ENCODE measurements around the gene LVRN.

LVRN gene

DNA sequence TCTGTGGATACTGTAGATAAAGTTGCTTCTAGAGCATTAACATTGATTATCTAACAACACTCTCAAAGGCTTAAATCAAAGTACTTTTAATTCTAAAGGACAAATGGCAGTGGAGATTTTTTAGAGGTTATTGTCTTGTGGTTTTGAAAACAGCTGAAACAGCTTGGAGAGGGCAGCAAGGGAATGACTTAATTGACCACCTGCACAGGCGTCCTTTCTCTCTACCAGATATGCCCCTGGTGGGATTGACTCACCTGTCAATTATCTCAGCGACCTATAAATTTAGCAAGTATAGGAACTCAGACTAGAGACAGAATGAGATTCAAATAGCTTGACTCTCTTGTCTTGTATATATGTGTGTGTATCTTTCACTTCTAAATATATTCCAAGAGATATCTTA is 83.5 kb downstream of the LVRN start:
- Histone ChIP-seq H3K9ac (ENCODE audit: low read depth in 1 of 2, low read length in 2 of 2) (no peak overlapping the region), H3K27ac (ENCODE audit: low read depth in 2 of 2, low read length in 2 of 2) (no peak overlapping the region), H3K27me3 (ENCODE audit: control insufficient read depth in 2 of 2, insufficient read depth in 2 of 2, low read length in 2 of 2) (peaks cover 0 to 4% of the 10 kb centered on the region in 2 donors), H3K4me1 (ENCODE audit: control insufficient read depth in 2 of 2, insufficient read depth in 2 of 2, low read length in 2 of 2) (no peaks in the 10 kb centered on the region), H3K36me3 (ENCODE audit: control insufficient read depth in 2 of 2, insufficient read depth in 2 of 2, low read length in 2 of 2) (no peaks in the 10 kb centered on the region), H3K9me3 (ENCODE audit: control insufficient read depth in 2 of 2, low read length in 2 of 2) (no peaks in the 10 kb centered on the region), H3K4me3 (ENCODE audit: low read length in 2 of 2) (no peak overlapping the region)

DNA sequence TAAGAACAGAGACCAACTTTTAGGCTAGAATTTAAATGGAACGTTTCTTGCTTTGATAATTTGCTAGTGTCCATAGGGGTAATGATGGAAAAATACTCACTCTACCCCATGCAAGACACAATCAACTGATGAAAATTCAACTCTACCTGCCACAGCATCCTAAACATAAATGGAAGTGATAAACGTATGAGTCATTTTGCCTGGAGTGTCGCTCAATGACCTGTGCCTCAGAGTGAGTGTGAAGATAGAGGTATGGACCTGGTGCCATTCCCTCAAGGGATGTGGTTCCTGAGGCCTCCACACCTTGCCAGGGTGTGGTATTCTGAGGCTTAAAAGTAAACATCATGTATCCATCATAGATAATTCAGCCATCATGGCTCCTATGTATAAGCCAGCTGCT is 84.0 kb downstream of the LVRN start:
- Histone ChIP-seq H3K36me3 (ENCODE audit: control insufficient read depth in 2 of 2, insufficient read depth in 2 of 2, low read length in 2 of 2) (no peaks in the 10 kb centered on the region), H3K9ac (ENCODE audit: low read depth in 1 of 2, low read length in 2 of 2) (no peak overlapping the region), H3K9me3 (ENCODE audit: control insufficient read depth in 2 of 2, low read length in 2 of 2) (no peaks in the 10 kb centered on the region), H3K4me3 (ENCODE audit: low read length in 2 of 2) (no peak overlapping the region), H3K27ac (ENCODE audit: low read depth in 2 of 2, low read length in 2 of 2) (no peak overlapping the region), H3K27me3 (ENCODE audit: control insufficient read depth in 2 of 2, insufficient read depth in 2 of 2, low read length in 2 of 2) (peaks cover 0 to 4% of the 10 kb centered on the region in 2 donors), H3K4me1 (ENCODE audit: control insufficient read depth in 2 of 2, insufficient read depth in 2 of 2, low read length in 2 of 2) (no peaks in the 10 kb centered on the region)

DNA sequence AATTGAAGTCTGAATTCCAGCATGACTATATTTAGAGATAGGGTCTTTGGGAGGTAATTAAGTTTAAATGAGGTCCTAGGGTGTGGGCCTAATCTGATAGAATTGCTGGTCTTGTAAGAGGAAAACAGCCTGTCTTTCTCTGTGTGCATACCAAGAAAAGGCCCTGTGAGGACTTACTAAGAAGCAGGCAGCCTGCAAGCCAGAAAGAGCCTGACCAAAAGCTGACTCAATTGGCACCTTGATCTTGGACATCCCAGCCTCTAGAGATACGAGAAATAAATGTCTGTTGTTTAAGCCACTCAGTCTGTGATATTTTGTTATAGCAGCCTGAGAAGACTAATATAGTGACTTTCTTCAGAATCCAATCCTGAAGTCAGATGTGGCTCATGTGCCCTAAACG is 84.5 kb downstream of the LVRN start:
- H3K9me3 ChIP-seq (ENCODE audit: control insufficient read depth in 2 of 2, low read length in 2 of 2) = no peaks in the 10 kb centered on the region
- no peak overlapping the region for H3K9ac ChIP-seq (ENCODE audit: low read depth in 1 of 2, low read length in 2 of 2)
- no peaks in the 10 kb centered on the region for H3K36me3 ChIP-seq (ENCODE audit: control insufficient read depth in 2 of 2, insufficient read depth in 2 of 2, low read length in 2 of 2)
- H3K4me1 ChIP-seq (ENCODE audit: control insufficient read depth in 2 of 2, insufficient read depth in 2 of 2, low read length in 2 of 2) = no peaks in the 10 kb centered on the region
- no peak overlapping the region for H3K4me3 ChIP-seq (ENCODE audit: low read length in 2 of 2)
- no peak overlapping the region for H3K27ac ChIP-seq (ENCODE audit: low read depth in 2 of 2, low read length in 2 of 2)
- peaks cover 0 to 4% of the 10 kb centered on the region in 2 donors for H3K27me3 ChIP-seq (ENCODE audit: control insufficient read depth in 2 of 2, insufficient read depth in 2 of 2, low read length in 2 of 2)

DNA sequence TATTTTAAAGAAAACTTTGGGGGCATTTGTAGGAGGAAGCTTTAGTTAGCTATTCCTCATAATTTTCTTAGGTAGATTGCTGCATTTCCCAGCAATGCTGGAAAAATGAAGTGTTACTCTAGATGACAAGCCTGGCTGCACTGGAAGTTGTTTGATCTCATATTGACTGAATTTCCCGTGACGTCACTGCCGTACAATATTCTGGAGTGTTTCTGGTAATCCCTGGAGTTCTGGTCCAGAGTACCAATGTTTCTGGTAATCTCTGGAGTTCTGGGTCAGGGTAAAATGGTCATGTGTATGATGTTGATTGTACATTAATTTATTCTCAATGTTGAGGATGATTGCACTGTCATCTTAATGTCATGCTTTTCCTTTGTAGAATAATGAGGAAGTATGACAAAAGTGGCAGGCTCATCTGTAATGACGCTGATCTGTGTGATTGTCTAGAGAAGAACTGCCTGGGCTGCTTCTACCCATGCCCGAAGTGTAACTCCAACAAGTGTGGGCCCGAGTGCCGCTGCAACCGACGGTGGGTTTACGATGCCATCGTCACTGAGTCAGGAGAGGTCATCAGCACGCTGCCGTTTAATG is 96.2 kb downstream of the LVRN start:
- H3K4me1 ChIP-seq (ENCODE audit: control insufficient read depth in 2 of 2, insufficient read depth in 2 of 2, low read length in 2 of 2) = no peaks in the 10 kb centered on the region
- H3K27me3 ChIP-seq (ENCODE audit: control insufficient read depth in 2 of 2, insufficient read depth in 2 of 2, low read length in 2 of 2) = no peaks in the 10 kb centered on the region
- no peak overlapping the region for H3K4me3 ChIP-seq (ENCODE audit: low read length in 2 of 2)
- H3K9ac ChIP-seq (ENCODE audit: low read depth in 1 of 2, low read length in 2 of 2) = no peak overlapping the region
- no peaks in the 10 kb centered on the region for H3K36me3 ChIP-seq (ENCODE audit: control insufficient read depth in 2 of 2, insufficient read depth in 2 of 2, low read length in 2 of 2)
- H3K9me3 ChIP-seq (ENCODE audit: control insufficient read depth in 2 of 2, low read length in 2 of 2) = no peaks in the 10 kb centered on the region
- H3K27ac ChIP-seq (ENCODE audit: low read depth in 2 of 2, low read length in 2 of 2) = no peak overlapping the region

DNA sequence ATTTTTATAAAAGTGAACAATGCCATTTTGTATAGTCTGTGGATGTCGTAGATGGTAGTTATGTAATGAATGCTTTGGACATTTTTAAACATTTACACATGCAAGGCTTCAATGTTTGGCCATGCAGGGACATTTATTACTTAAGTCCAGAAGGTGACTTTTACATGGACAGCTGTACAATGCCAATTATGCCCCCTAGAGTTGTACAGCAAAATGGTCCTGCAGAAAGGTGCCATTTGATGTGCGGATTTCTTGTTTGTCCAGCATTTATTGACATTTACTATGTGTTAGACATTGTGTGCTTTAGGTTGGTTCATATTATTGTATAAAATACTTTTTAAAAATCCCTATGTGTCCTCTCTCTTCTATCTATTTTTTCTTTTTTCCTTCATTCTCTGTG is 100.1 kb downstream of the LVRN start:
- Histone ChIP-seq H3K4me3 (ENCODE audit: low read length in 2 of 2) (no peak overlapping the region), H3K36me3 (ENCODE audit: control insufficient read depth in 2 of 2, insufficient read depth in 2 of 2, low read length in 2 of 2) (no peaks in the 10 kb centered on the region), H3K27me3 (ENCODE audit: control insufficient read depth in 2 of 2, insufficient read depth in 2 of 2, low read length in 2 of 2) (peaks cover 0 to 4% of the 10 kb centered on the region in 2 donors), H3K9ac (ENCODE audit: low read depth in 1 of 2, low read length in 2 of 2) (no peak overlapping the region), H3K27ac (ENCODE audit: low read depth in 2 of 2, low read length in 2 of 2) (no peak overlapping the region), H3K4me1 (ENCODE audit: control insufficient read depth in 2 of 2, insufficient read depth in 2 of 2, low read length in 2 of 2) (no peaks in the 10 kb centered on the region), H3K9me3 (ENCODE audit: control insufficient read depth in 2 of 2, low read length in 2 of 2) (no peaks in the 10 kb centered on the region)

DNA sequence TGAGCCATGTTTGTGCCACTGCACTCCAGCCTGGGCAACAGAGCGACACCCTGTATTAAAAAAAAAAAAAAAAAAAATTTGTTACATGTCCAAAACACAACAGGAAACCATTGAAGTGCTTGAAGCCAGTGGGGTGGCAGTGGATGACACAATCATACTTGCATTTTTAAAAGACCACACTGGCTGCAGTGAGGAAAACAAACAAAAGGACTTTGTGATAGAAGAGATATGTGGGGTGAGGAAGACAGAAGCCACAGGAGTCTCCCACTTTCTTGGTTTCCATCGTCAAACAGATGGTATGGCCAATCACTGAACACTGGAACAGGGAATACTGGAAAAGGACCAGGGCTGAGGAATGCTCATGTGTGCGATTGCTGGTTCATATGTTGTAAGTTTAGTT is 101.7 kb downstream of the LVRN start:
- Histone ChIP-seq H3K9ac (ENCODE audit: low read depth in 1 of 2, low read length in 2 of 2) (no peak overlapping the region), H3K9me3 (ENCODE audit: control insufficient read depth in 2 of 2, low read length in 2 of 2) (no peaks in the 10 kb centered on the region), H3K36me3 (ENCODE audit: control insufficient read depth in 2 of 2, insufficient read depth in 2 of 2, low read length in 2 of 2) (no peaks in the 10 kb centered on the region), H3K4me1 (ENCODE audit: control insufficient read depth in 2 of 2, insufficient read depth in 2 of 2, low read length in 2 of 2) (no peaks in the 10 kb centered on the region), H3K27ac (ENCODE audit: low read depth in 2 of 2, low read length in 2 of 2) (no peak overlapping the region), H3K27me3 (ENCODE audit: control insufficient read depth in 2 of 2, insufficient read depth in 2 of 2, low read length in 2 of 2) (peaks cover 0 to 4% of the 10 kb centered on the region in 2 donors), H3K4me3 (ENCODE audit: low read length in 2 of 2) (no peak overlapping the region)

DNA sequence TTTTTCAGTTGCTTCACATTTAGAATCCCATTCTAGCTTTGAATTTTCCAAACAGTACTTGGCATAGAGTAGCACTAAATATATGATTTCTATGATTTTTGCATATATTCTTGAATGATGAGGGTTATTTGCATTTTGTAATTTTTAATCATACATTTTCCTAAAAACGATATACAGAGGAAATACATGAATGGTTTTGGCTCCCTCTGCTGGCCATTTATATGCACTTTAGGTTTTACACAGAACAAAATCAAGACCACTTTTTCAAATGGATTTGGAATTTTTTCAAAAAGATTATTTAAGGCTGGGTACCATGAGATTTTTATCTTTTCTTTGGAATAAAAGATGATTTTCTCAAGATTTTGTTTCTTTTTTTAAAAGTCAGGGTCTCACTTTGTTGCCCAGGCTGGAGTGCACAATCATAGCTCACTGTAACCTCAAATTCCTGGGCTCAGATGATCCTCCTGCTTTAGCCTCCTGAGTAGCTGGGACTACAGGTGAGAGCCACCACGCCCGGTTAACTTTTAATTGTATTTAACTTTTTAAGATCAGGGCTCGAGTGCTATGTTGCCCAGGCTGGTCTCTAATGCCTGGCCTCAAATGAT is 105.9 kb downstream of the LVRN start:
- Histone ChIP-seq H3K4me1 (ENCODE audit: control insufficient read depth in 2 of 2, insufficient read depth in 2 of 2, low read length in 2 of 2) (no peaks in the 10 kb centered on the region), H3K36me3 (ENCODE audit: control insufficient read depth in 2 of 2, insufficient read depth in 2 of 2, low read length in 2 of 2) (no peaks in the 10 kb centered on the region), H3K4me3 (ENCODE audit: low read length in 2 of 2) (no peak overlapping the region), H3K27me3 (ENCODE audit: control insufficient read depth in 2 of 2, insufficient read depth in 2 of 2, low read length in 2 of 2) (peaks cover 3 to 4% of the 10 kb centered on the region in 2 donors), H3K9me3 (ENCODE audit: control insufficient read depth in 2 of 2, low read length in 2 of 2) (no peaks in the 10 kb centered on the region), H3K27ac (ENCODE audit: low read depth in 2 of 2, low read length in 2 of 2) (no peak overlapping the region), H3K9ac (ENCODE audit: low read depth in 1 of 2, low read length in 2 of 2) (no peak overlapping the region)

DNA sequence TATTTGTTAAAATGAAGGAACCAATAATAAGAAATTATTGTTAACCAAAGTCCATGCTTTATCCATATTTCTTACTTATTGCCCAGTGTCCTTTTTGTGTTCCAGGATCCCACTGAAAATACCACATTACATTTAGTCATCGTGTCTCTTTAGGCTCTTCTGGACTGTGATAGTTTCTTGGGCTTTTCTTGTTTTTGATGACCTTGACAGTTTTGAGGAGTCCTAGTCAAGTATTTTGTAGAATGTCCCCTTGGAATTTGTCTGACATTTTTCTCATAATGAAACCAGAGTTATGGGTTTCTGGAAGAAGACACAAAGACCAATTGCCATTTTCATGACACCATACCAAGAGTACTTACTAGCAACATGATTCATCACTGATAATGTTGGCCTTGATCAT is 108.9 kb downstream of the LVRN start:
- no peak overlapping the region for H3K27ac ChIP-seq (ENCODE audit: low read depth in 2 of 2, low read length in 2 of 2)

DNA sequence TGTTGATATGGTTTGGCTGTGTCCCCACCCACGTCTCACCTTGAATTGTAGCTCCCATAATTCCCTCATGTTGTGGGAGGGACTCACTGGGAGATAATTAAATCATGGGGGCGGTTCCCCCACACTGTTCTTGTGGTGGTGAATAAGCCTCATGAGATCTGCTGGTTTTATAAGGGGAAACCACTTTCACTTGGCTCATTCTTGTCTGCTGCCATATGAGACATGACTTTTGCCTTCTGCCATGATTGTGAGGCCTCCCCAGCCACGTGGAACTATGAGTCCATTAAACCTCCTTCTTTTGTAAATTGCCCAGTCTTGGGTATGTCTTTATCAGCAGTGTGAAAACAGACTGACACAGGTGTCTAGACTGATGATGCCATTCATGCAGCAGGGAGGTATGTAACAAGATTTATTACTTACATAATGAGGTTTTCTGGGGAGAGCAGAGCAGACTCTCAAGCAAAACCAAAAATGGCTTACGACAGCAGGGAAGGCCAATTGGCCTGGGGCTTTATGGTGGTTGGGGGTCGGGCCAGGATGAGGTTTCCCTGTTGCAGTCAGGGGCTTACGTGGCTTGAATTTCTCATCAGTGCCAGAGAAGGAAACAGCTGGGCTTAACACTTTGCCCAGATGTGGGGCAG is 113.0 kb downstream of the LVRN start:
- Histone ChIP-seq H3K27ac (ENCODE audit: low read depth in 2 of 2, low read length in 2 of 2) (no peak overlapping the region), H3K4me1 (ENCODE audit: control insufficient read depth in 2 of 2, insufficient read depth in 2 of 2, low read length in 2 of 2) (no peaks in the 10 kb centered on the region), H3K4me3 (ENCODE audit: low read length in 2 of 2) (no peak overlapping the region), H3K27me3 (ENCODE audit: control insufficient read depth in 2 of 2, insufficient read depth in 2 of 2, low read length in 2 of 2) (peaks cover 0 to 3% of the 10 kb centered on the region in 2 donors), H3K9ac (ENCODE audit: low read depth in 1 of 2, low read length in 2 of 2) (no peak overlapping the region), H3K9me3 (ENCODE audit: control insufficient read depth in 2 of 2, low read length in 2 of 2) (no peaks in the 10 kb centered on the region), H3K36me3 (ENCODE audit: control insufficient read depth in 2 of 2, insufficient read depth in 2 of 2, low read length in 2 of 2) (no peaks in the 10 kb centered on the region)

More for the DNA sequence above, 108.9 kb downstream of the LVRN start:
- H3K4me1 ChIP-seq (ENCODE audit: control insufficient read depth in 2 of 2, insufficient read depth in 2 of 2, low read length in 2 of 2) = no peaks in the 10 kb centered on the region
- H3K9me3 ChIP-seq (ENCODE audit: control insufficient read depth in 2 of 2, low read length in 2 of 2) = no peaks in the 10 kb centered on the region
- no peak overlapping the region for H3K9ac ChIP-seq (ENCODE audit: low read depth in 1 of 2, low read length in 2 of 2)
- no peaks in the 10 kb centered on the region for H3K36me3 ChIP-seq (ENCODE audit: control insufficient read depth in 2 of 2, insufficient read depth in 2 of 2, low read length in 2 of 2)
- peaks cover 3 to 4% of the 10 kb centered on the region in 2 donors for H3K27me3 ChIP-seq (ENCODE audit: control insufficient read depth in 2 of 2, insufficient read depth in 2 of 2, low read length in 2 of 2)
- H3K4me3 ChIP-seq (ENCODE audit: low read length in 2 of 2) = no peak overlapping the region

DNA sequence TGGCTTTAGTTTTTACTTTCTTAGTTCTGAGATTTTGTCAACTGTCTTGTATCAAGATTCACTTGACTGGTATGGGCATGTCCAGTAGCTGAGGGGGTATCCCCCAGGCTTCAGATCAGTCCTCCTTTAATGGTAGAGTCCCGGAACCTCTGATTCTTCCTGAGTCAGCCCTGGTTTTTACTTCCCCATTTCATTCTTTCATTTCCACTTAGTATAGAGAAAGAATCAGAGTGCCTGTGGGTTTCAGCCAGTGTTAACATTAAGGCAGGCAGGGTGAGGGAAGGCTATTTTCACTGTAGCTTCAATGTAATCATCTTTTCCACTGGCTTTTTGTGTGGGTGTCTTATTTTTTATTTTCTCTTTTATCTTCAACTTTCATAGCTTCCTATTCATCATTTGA is 114.2 kb downstream of the LVRN start:
- Histone ChIP-seq H3K9ac (ENCODE audit: low read depth in 1 of 2, low read length in 2 of 2) (no peak overlapping the region), H3K27ac (ENCODE audit: low read depth in 2 of 2, low read length in 2 of 2) (no peak overlapping the region), H3K9me3 (ENCODE audit: control insufficient read depth in 2 of 2, low read length in 2 of 2) (no peaks in the 10 kb centered on the region), H3K27me3 (ENCODE audit: control insufficient read depth in 2 of 2, insufficient read depth in 2 of 2, low read length in 2 of 2) (peaks cover 0 to 3% of the 10 kb centered on the region in 2 donors), H3K36me3 (ENCODE audit: control insufficient read depth in 2 of 2, insufficient read depth in 2 of 2, low read length in 2 of 2) (no peaks in the 10 kb centered on the region), H3K4me1 (ENCODE audit: control insufficient read depth in 2 of 2, insufficient read depth in 2 of 2, low read length in 2 of 2) (no peaks in the 10 kb centered on the region), H3K4me3 (ENCODE audit: low read length in 2 of 2) (no peak overlapping the region)
